Adrenal gland (tissue), 12 donors: ENCODE data around the gene RPL22. TPM values are rescaled to one million over a fixed set of nuclear protein-coding genes. Genes with fewer than 3 reads are reported as not detected.

Experiments
- DNase-seq, 7 donors: peaks; one replicate each; pipeline ENCODE4 v3.0.0-alpha.2; 2019 to 2020
- H3K27ac ChIP-seq, 5 donors: fragments of 200-600 bp; sonication (generic) in 4 of 5; 1 replicate in 3 of 5; 2 replicates in 2 of 5; pipeline versions ENCODE4 v1.5.1 to v1.8.0; 2016 to 2020; ENCODE audit warnings: mild to moderate bottlenecking in 1 of 5
- H3K27me3 ChIP-seq: fragments of 200-600 bp; 2 replicates; pipeline ENCODE4 v1.8.0; 2021
- H3K36me3 ChIP-seq, 2 donors: fragments of 200-600 bp; replicated peaks in 1 of 2; 1 replicate in 1 of 2; 2 replicates in 1 of 2; pipeline versions ENCODE4 v1.5.1 to v1.8.0; 2018 to 2022
- H3K4me1 ChIP-seq, 2 donors: fragments of 200-600 bp; replicated peaks in 1 of 2; 1 replicate in 1 of 2; 2 replicates in 1 of 2; pipeline versions ENCODE4 v1.5.1 to v1.8.0; 2018 to 2021
- H3K4me3 ChIP-seq, 4 donors: fragments of 200-600 bp; sonication (generic) in 3 of 4; one replicate each; pipeline ENCODE4 v1.5.1; 2016 to 2018
- H3K9me3 ChIP-seq, 3 donors: fragments of 200-600 bp; sonication (generic) in 1 of 3; replicated peaks in 1 of 3; 1 replicate in 2 of 3; 2 replicates in 1 of 3; pipeline versions ENCODE4 v1.5.1 to v1.8.0; 2016 to 2021
- POLR2A ChIP-seq, 2 donors: fragments of 450-650 bp; IDR thresholded peaks; one replicate each; pipeline ENCODE4 v1.6.1; 2017; ENCODE audit warnings: antibody characterized with exemption in 2 of 2, mild to moderate bottlenecking in 2 of 2, moderate library complexity in 1 of 2
- WGBS, 4 donors: extraction: QIAGEN DNeasy Blood & Tissue Kit in 2 of 4; methylation state at CpG; one replicate each; pipeline versions ENCODE4 v1.1.5 to v1.1.7; 2013 to 2017; 5-methylcytosine and 5-hydroxymethylcytosine counted together
- intact Hi-C, 2 donors: fragments of 100-400 bp; cut with DNase I; formaldehyde crosslinking; loops; one replicate each; pipeline versions ENCODE4 v1.14.1 to v1.15.0; 2022 to 2023
- polyA plus RNA-seq, 3 donors: library from polyadenylated mRNA; stranded (reverse); fragments of 200-250 nt in 2 of 3; fragments of 350-450 nt in 1 of 3; fragmentation: Illumina TruSeq in 1 of 3; extraction: RNeasy Lipid Tissue Mini Kit (QIAGEN cat#74804) in 1 of 3; gene quantifications; one replicate each; pipeline ENCODE4 v1.2.3, GENCODE V29; 2013 to 2014
- total RNA-seq, 9 donors: library from RNA; depleted of rRNA in 4 of 9; stranded (reverse); fragments of >200 nt in 4 of 9; fragments of 120-200 nt in 1 of 9; fragmentation: NEBNext Ultra II Directional in 1 of 9; extraction: Animal tissue kit (Norgen Biotek cat#: 25700) in 1 of 9; gene quantifications; one replicate each; pipeline versions ENCODE4 v1.1.0 to v1.2.4, GENCODE V29; 2013 to 2023
- TF ChIP-seq, protein P1 (sequence below), 6 experiments: fragments of 450-650 bp in 4 of 6; fragments of 200-600 bp in 2 of 6; sonication (generic) in 1 of 6; IDR thresholded peaks; 1 replicate in 5 of 6; 2 replicates in 1 of 6; pipeline versions ENCODE4 v1.5.1 to v1.8.0; 2016 to 2021; ENCODE audit warnings: antibody characterized with exemption in 6 of 6, mild to moderate bottlenecking in 2 of 6, moderate library complexity in 1 of 6
- donor health status: healthy with polysubstance abuse.
- donor health status: Bipolar disorder and iron deficiency.
- donor health status: DM: yes; HTN: yes; CAD: no.
- donor health status: DM: no; HTN: no; CAD: no.
- donor health status: DM: no; HTN: no; CAD: no.
- donor health status: DM: yes; HTN: yes; CAD: no.

RPL22 gene
- total and polyA plus RNA-seq, 12 donors: 78.5 to 898 (median 305) TPM

DNA sequence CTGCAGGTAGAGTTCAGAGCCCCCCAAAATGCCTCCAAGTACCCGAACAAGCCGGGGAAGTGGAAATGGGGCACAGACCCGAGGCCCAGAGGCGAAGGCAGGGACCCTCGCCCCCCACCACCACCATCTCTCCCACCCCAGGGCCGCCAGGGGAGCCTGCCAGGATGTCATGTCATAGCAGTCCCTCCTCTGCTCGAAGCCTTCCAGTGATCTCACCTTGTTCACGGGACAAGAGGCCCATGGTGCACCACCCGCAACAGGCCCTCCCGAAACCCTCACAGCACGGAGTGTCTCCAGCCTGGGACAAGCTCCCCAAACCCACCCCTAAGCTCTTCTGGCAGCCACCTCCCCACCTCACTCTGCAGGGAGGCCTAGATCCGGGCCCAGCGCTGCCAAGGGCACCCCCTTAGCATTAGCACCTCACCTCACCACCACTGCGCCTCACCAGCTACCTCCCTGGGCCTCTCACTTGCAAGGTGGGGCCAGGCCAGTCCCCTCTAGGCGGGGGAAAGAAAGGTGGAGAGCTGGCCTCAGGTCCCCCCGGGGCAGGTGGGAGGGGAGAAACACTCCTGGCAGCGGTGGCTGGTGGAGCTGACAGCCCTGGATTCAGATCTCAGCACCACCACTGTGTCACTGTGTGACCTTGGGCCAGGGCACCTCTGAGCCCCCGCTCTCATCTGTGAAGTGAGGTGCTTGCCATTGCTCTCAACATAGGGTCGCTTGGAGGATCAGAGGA lies 32.6 kb downstream of the RPL22 start:
- Histone ChIP-seq H3K27me3 (peaks cover 4% of the 10 kb centered on the region), H3K36me3 (no peaks in the 10 kb centered on the region), H3K4me1 (no peaks in the 10 kb centered on the region), H3K9me3 (no peaks in the 10 kb centered on the region), H3K27ac (no peak overlapping the region), H3K4me3 (no peak overlapping the region)
- WGBS, 4 donors: 75 to 83% (median 82%) methylated on average over 7 to 19 of the region's 19 CpGs
- intact Hi-C loops: no loop called here
- TF ChIP-seq, protein P1, sequence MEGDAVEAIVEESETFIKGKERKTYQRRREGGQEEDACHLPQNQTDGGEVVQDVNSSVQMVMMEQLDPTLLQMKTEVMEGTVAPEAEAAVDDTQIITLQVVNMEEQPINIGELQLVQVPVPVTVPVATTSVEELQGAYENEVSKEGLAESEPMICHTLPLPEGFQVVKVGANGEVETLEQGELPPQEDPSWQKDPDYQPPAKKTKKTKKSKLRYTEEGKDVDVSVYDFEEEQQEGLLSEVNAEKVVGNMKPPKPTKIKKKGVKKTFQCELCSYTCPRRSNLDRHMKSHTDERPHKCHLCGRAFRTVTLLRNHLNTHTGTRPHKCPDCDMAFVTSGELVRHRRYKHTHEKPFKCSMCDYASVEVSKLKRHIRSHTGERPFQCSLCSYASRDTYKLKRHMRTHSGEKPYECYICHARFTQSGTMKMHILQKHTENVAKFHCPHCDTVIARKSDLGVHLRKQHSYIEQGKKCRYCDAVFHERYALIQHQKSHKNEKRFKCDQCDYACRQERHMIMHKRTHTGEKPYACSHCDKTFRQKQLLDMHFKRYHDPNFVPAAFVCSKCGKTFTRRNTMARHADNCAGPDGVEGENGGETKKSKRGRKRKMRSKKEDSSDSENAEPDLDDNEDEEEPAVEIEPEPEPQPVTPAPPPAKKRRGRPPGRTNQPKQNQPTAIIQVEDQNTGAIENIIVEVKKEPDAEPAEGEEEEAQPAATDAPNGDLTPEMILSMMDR (IDR thresholded peaks at IDR 0.05): no peak
- no peak for TF ChIP-seq POLR2A (IDR thresholded peaks at IDR 0.05)
- DNase-seq: no peak

DNA sequence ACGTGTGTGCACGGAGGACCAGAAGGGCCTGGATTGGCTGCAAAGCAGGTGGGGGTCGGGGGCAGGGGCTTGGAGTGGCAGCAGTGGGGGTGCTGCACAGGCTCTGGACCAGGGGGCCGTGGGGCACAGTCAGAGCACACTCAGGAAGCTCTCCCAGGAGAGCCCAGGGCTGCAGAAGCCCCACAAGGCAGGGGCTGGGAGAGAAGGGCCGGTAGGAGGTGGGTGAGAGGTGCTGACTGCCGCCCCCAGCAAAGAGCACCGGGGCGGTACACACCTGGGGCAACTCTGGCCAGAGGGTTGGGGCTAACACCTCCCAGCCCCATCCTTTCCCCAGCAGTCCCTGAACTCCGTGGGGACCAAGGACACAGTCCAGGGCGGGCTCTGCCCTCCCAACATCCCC lies 33.2 kb downstream of the RPL22 start:
- intact Hi-C loops: no loop called here
- WGBS, 4 donors: 48 to 72% (median 67%) methylated on average over 3 to 10 of the region's 10 CpGs

DNA sequence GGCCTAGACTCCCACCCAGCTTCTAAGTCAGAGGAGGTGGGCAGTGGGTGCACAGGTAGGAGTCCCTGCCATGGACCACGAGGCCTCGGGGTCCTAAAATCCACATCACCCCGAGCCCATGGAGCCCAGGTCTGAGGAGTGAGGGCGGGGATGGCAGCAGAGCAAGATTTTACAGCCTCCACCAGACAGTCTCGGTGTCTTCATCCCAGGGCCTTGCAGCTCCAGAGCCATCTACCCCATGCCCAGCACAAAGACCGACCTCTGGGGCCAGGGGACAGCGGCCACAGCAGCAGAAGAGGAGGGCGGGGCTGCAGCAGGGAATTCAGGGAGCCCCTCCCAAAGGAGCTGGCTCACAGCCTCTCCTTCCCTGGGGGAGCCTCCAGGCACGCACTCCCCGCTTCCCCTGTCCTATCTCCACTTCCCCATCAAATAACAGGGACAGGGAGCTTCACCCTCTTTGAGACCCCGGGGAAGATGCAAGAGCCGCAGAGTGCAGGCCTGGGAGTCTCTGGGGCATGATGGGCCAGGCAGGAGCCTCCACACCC lies 33.9 kb downstream of the RPL22 start:
- 69 to 77% (median 71%) methylated on average over 7 to 12 of the region's 12 CpGs for WGBS, 4 donors
- H3K36me3 ChIP-seq: no peaks in the 10 kb centered on the region
- H3K4me3 ChIP-seq: no peak overlapping the region
- DNase-seq: no peak
- H3K27me3 ChIP-seq: peaks cover 4% of the 10 kb centered on the region
- no peaks in the 10 kb centered on the region for H3K9me3 ChIP-seq
- H3K4me1 ChIP-seq: no peaks in the 10 kb centered on the region
- intact Hi-C loops: no loop called here
- no peak overlapping the region for H3K27ac ChIP-seq
- no peak for TF ChIP-seq POLR2A (IDR thresholded peaks at IDR 0.05)
- TF ChIP-seq, protein P1 (IDR thresholded peaks at IDR 0.05): no peak

More for the DNA sequence above, 33.2 kb downstream of the RPL22 start:
- H3K4me1 ChIP-seq: no peaks in the 10 kb centered on the region
- no peaks in the 10 kb centered on the region for H3K36me3 ChIP-seq
- no peak for DNase-seq
- no peak overlapping the region for H3K27ac ChIP-seq
- peaks cover 4% of the 10 kb centered on the region for H3K27me3 ChIP-seq
- TF ChIP-seq, protein P1 (IDR thresholded peaks at IDR 0.05): no peak
- TF ChIP-seq POLR2A (IDR thresholded peaks at IDR 0.05): no peak
- no peak overlapping the region for H3K4me3 ChIP-seq
- H3K9me3 ChIP-seq: no peaks in the 10 kb centered on the region

DNA sequence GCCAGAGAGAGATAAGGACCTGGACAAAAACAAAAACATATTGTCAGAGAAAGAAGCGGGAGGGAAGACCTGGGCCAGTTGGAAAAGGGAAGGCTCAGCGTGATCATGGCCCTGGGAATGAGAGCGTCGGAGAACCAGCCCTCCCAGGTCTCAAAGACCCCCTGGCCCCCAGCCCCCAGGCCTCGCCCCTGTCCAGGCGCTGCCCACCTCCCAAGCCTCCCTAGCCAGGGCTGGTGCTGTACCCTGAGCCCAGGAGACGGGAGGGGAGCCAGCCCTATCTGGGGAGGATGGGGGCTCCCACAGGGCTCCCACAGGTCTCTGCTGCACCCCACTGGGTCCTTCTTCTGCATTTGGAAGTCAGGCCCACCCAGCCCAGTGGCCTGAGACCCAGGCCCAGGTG lies 34.4 kb downstream of the RPL22 start:
- 64 to 78% (median 73%) methylated on average over 4 to 7 of the region's 7 CpGs for WGBS, 4 donors
- Histone ChIP-seq H3K4me1 (no peaks in the 10 kb centered on the region), H3K4me3 (no peak overlapping the region), H3K27me3 (peaks cover 4% of the 10 kb centered on the region), H3K9me3 (no peaks in the 10 kb centered on the region), H3K27ac (no peak overlapping the region), H3K36me3 (no peaks in the 10 kb centered on the region)
- DNase-seq: no peak
- intact Hi-C loops: no loop called here
- TF ChIP-seq, protein P1 (IDR thresholded peaks at IDR 0.05): no peak
- TF ChIP-seq POLR2A (IDR thresholded peaks at IDR 0.05): no peak
